Astrocyte (in vitro differentiated cells and primary cell): Measurements from ENCODE around the gene SRSF7. TPM values are rescaled to one million over a fixed set of nuclear protein-coding genes. Genes with fewer than 3 reads are reported as not detected.
A peak's percentile ranks its signal among the peaks of the same experiment; 100 is the strongest.

Experiments used
- DNase-seq: peaks from one replicate; pipeline ENCODE4 v3.0.0-alpha.2; 2010; ENCODE audit warnings: low read depth
- FAIRE-seq: peaks from 2 replicates; lab custom pipeline; 2011; peaks lifted over from hg19 to GRCh38; lab: Jason Lieb, UNC
- H2AFZ ChIP-seq: 2 replicates; pipeline ENCODE4 v1.6.0; 2012; ENCODE audit warnings: low read depth, low read length, inconsistent platforms
- H3K27ac ChIP-seq: 2 replicates; pipeline ENCODE4 v1.5.1; 2011; ENCODE audit warnings: low read depth, low read length, inconsistent platforms
- H3K27me3 ChIP-seq: 2 replicates; pipeline ENCODE4 v1.6.0; 2011; ENCODE audit warnings: low read length, inconsistent platforms; ENCODE audit not compliant: insufficient read depth
- H3K36me3 ChIP-seq: 2 replicates; pipeline ENCODE4 v1.5.1; 2011; ENCODE audit warnings: low read length, inconsistent platforms; ENCODE audit not compliant: insufficient read depth
- H3K4me1 ChIP-seq: 2 replicates; pipeline ENCODE4 v1.5.1; 2011; ENCODE audit warnings: low read length, inconsistent platforms; ENCODE audit not compliant: insufficient read depth
- H3K4me2 ChIP-seq: 2 replicates; pipeline ENCODE4 v1.6.0; 2012; ENCODE audit warnings: low read length, inconsistent platforms
- H3K4me3 ChIP-seq: 2 replicates; pipeline ENCODE4 v1.5.1; 2011; ENCODE audit warnings: low read depth, mild to moderate bottlenecking, low read length, inconsistent platforms; ENCODE audit not compliant: insufficient read depth
- H3K79me2 ChIP-seq: 2 replicates; pipeline ENCODE4 v1.6.0; 2012; ENCODE audit warnings: mild to moderate bottlenecking, low read length, inconsistent platforms; ENCODE audit not compliant: insufficient read depth
- H3K9ac ChIP-seq: 2 replicates; pipeline ENCODE4 v1.6.0; 2012; ENCODE audit warnings: mild to moderate bottlenecking, low read length, inconsistent platforms
- H3K9me3 ChIP-seq: 2 replicates; pipeline ENCODE4 v1.5.1; 2012; ENCODE audit warnings: low read depth, mild to moderate bottlenecking, low read length, inconsistent platforms; ENCODE audit not compliant: insufficient read depth
- H4K20me1 ChIP-seq: 2 replicates; pipeline ENCODE4 v1.6.0; 2012; ENCODE audit warnings: low read length, inconsistent platforms; ENCODE audit not compliant: insufficient read depth
- H3K27ac Mint-ChIP-seq: one replicate; pipeline ENCODE4 v1.8.0; 2021; ENCODE audit warnings: mild to moderate bottlenecking, mixed read lengths; ENCODE audit not compliant: unreplicated experiment
- H3K27me3 Mint-ChIP-seq: one replicate; pipeline ENCODE4 v1.8.0; 2021; ENCODE audit warnings: low read depth, mixed read lengths; ENCODE audit not compliant: unreplicated experiment
- H3K36me3 Mint-ChIP-seq: one replicate; pipeline ENCODE4 v1.8.0; 2021; ENCODE audit warnings: low read depth, mixed read lengths; ENCODE audit not compliant: unreplicated experiment
- H3K4me1 Mint-ChIP-seq: one replicate; pipeline ENCODE4 v1.8.0; 2021; ENCODE audit warnings: low read depth, mixed read lengths; ENCODE audit not compliant: unreplicated experiment
- H3K4me3 Mint-ChIP-seq: one replicate; pipeline ENCODE4 v1.8.0; 2021; ENCODE audit warnings: mild to moderate bottlenecking, moderate library complexity, mixed read lengths; ENCODE audit not compliant: unreplicated experiment
- H3K9me3 Mint-ChIP-seq: one replicate; pipeline ENCODE4 v1.8.0; 2021; ENCODE audit warnings: mild to moderate bottlenecking, mixed read lengths; ENCODE audit not compliant: unreplicated experiment
- CTCF ChIP-seq: IDR thresholded peaks from 2 replicates; pipeline ENCODE4 v1.5.1; 2011; ENCODE audit warnings: low read depth, mild to moderate bottlenecking, inconsistent platforms, low read length, moderate library complexity; ENCODE audit not compliant: insufficient read depth
- EZH2 ChIP-seq: IDR thresholded peaks from 2 replicates; pipeline ENCODE4 v1.6.1; 2012; ENCODE audit warnings: mild to moderate bottlenecking, low read length, inconsistent platforms; ENCODE audit not compliant: insufficient read depth
- total RNA-seq: library from RNA; stranded (reverse); gene quantifications from 2 replicates; pipeline ENCODE4 v1.2.1, GENCODE V29; 2021

Gene SRSF7
- total RNA-seq, 1 donor from 2014 or later, result 120 TPM

- no peak overlapping the region for H3K4me3 Mint-ChIP-seq
- peaks cover 3% of the 10 kb centered on the region for H3K79me2 ChIP-seq
Measured at GRCh38 chr2:38783586-38783985, 32.4 kb upstream of the SRSF7 start.

DNA sequence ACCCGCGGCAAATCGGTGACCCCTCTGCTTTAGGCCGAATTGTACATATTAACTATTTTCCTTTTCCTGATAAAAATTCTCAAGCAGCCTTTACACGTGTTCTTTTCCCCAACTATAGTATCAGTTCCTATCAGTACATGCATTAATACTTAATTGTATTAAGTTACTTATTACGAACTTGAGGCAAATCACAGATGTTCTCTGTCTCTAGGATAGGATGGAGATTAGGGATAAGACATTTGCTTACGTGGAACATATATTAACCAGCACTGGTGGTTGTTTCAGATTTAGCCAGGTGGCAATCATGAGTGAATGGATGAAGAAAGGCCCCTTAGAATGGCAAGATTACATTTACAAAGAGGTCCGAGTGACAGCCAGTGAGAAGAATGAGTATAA, 27.5 kb upstream of the SRSF7 start:
- Histone ChIP-seq H3K36me3 (no peaks in the 10 kb centered on the region), H3K9ac (peak overlapping the region; percentile 91), H3K27ac (peak overlapping the region; percentile 75), H3K9me3 (no peaks in the 10 kb centered on the region), H3K27me3 (peaks cover 3% of the 10 kb centered on the region), H3K79me2 (peaks cover 8% of the 10 kb centered on the region), H3K4me1 (no peaks in the 10 kb centered on the region), H4K20me1 (no peaks in the 10 kb centered on the region), H3K4me3 (peak overlapping the region; percentile 78), H2AFZ (peak overlapping the region; percentile 84), H3K4me2 (peak overlapping the region; percentile 97)
- H3K4me1 Mint-ChIP-seq, result peaks cover 2% of the 10 kb centered on the region
- FAIRE-seq, result no peak
- DNase-seq, result no peak
- peak overlapping the region; percentile 99 for H3K4me3 Mint-ChIP-seq
- no peaks in the 10 kb centered on the region for H3K9me3 Mint-ChIP-seq
- TF ChIP-seq CTCF, result no peak
- TF ChIP-seq EZH2, result no peak
- H3K27ac Mint-ChIP-seq, result peak overlapping the region; percentile 90
- H3K27me3 Mint-ChIP-seq, result no peaks in the 10 kb centered on the region
- H3K36me3 Mint-ChIP-seq, result no peaks in the 10 kb centered on the region

More at GRCh38 chr2:38783586-38783985, 32.4 kb upstream of the SRSF7 start:
- Histone ChIP-seq H3K9ac (no peak overlapping the region), H4K20me1 (no peaks in the 10 kb centered on the region), H3K4me3 (no peak overlapping the region), H3K27ac (no peak overlapping the region), H3K27me3 (no peaks in the 10 kb centered on the region), H3K36me3 (no peaks in the 10 kb centered on the region), H3K4me2 (no peak overlapping the region), H2AFZ (no peak overlapping the region), H3K4me1 (no peaks in the 10 kb centered on the region), H3K9me3 (no peaks in the 10 kb centered on the region)
- H3K4me1 Mint-ChIP-seq, result peaks cover 2% of the 10 kb centered on the region
- TF ChIP-seq CTCF, result no peak
- no peak for TF ChIP-seq EZH2
- no peak for DNase-seq
- H3K36me3 Mint-ChIP-seq, result no peaks in the 10 kb centered on the region
- H3K9me3 Mint-ChIP-seq, result no peaks in the 10 kb centered on the region
- H3K27me3 Mint-ChIP-seq, result no peaks in the 10 kb centered on the region
- no peak for FAIRE-seq
- H3K27ac Mint-ChIP-seq, result no peak overlapping the region

DNA sequence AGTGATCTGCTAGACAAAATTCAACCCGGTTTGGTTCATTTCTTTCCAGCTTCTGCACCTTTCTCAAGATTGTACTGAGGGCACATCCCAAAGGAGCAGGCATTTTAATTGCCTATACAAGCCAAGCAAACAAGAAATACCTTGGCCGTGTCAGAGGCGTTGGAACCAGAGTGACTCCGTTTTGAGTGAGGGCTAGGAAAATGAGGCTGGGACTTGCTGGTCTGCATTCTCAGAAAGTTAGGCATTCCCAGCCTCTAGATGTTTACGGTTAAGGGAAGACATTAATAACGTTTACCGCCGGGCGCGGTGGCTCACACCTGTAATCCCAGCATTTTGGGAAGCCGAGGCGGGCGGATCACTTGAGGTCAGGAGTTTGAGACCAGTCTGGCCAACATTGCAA, 25.4 kb upstream of the SRSF7 start:
- H4K20me1 ChIP-seq, result no peaks in the 10 kb centered on the region
- H3K4me3 ChIP-seq, result no peak overlapping the region
- no peak overlapping the region for H3K27ac ChIP-seq
- no peak overlapping the region for H3K9ac ChIP-seq
- DNase-seq (no peak), FAIRE-seq (no peak)
- H3K4me1 ChIP-seq, result peaks cover 3% of the 10 kb centered on the region
- Mint-ChIP-seq H3K36me3 (no peaks in the 10 kb centered on the region), H3K4me3 (peak overlapping the region; percentile 17), H3K9me3 (no peaks in the 10 kb centered on the region), H3K27me3 (no peaks in the 10 kb centered on the region), H3K27ac (no peak overlapping the region), H3K4me1 (peaks cover 2% of the 10 kb centered on the region)
- no peaks in the 10 kb centered on the region for H3K36me3 ChIP-seq
- no peak overlapping the region for H3K4me2 ChIP-seq
- no peak overlapping the region for H2AFZ ChIP-seq
- TF ChIP-seq EZH2 (no peak), CTCF (no peak)
- peaks cover 3% of the 10 kb centered on the region for H3K27me3 ChIP-seq
- no peaks in the 10 kb centered on the region for H3K9me3 ChIP-seq
- peaks cover 8% of the 10 kb centered on the region for H3K79me2 ChIP-seq
